NK-92 (cell line): ENCODE measurements around the gene SSC4D.
"Not testable (repeated sequence)": the region's sequence is repeated elsewhere in the genome, so short reads cannot be mapped to it uniquely, and the experiment has no call there.

ENCODE experiments used
- DNase-seq: peaks from one replicate; lab custom pipeline; 2025; ENCODE audit not compliant: unreplicated experiment; lab: John Stamatoyannopoulos, UW

The SSC4D gene

DNA sequence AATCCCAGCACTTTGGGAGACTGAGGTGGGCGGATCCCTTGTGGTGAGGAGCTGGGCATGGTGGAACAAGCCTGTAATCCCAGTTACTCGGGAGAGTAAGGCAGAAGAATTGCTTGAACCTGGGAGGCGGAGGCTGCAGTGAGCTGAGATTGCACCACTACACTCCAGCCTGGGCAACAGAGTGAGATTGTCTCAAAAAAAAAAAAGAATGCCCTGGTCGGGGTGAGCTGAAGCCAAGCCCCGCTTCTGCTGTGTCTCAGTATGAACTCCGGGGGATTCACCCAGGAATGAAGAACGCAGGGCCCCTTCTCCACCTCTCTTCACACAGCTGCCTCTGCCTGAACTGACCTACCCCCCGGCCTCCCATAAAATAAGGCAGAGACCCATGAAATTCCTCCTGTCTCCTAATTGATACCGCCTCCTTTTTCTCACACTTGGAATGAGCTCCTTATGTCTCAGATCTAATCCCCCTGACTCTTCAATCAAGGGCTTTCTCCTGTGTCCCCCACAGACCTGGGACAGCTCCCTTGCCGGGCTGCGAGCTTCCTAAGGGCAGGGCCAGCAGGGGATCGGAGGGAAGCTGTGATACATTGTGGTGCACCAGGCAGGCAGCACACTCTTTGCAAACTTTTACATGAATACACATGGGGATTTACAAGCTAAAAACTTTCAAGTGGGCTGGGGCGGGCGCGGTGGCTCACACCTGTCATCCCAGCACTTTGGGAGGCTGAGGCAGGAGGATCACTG, 14.3 kb upstream of the SSC4D start:
- no peak for DNase-seq

DNA sequence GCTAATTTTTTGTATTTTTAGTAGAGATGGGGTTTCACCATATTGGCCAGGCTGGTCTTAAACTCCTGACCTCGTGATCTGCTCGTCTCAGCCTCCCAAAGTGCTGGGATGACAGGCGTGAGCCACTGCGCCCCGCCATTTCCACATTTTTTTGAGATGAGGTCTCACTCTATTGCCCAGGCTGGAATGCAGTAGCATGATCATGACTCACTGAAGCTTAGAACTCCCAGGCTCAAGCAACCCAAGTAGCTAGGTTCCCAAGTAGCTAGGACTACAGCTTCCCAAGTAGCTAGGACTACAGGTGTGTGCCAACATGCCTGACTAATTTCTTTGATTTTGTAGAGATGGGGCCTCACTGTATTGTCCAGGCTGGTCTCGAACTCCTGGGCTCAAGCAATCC, 11.6 kb upstream of the SSC4D start:
- DNase-seq: not testable (repeated sequence)

GRCh38 chr7:76417654-76418310, 8.3 kb upstream of the SSC4D start:
- DNase-seq: not testable (repeated sequence)

DNA sequence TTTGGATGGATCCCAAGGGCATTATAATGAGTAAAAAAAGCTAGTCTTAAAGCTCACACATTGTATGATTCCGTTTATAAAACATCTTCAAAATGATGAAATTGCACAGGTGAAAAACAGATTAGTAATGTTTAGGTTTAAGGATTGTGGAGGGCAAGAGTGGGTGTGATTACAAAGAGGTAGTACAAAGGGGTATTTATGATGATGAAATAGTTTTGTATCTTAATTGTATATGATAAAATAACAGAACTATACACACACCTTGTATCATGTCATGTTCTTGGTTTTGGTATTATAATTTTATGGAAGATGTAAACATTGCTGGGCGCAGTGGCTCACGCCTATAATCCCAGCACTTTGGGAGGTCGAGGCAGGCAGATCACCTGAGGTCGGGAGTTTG, 2.8 kb upstream of the SSC4D start:
- DNase-seq: no peak

DNA sequence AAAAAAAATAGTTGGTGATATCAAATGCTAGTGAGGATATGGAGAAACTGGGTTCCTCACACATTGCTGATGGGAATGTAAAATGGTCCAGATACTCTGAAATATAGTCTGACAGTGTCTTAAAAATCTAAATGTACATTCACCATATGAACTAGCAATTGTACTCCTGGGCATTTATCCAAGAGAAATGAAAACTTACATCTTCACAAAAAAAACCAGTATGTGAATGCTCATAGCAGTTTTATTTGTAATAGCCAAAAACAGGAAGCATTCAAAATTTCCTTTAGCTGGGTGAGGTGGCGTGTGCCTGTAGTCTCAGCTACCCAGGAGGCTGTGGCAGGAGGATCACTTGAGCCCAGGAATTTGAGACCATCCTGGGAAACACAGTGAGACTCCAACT, 2.1 kb upstream of the SSC4D start:
- DNase-seq: no peak

DNA sequence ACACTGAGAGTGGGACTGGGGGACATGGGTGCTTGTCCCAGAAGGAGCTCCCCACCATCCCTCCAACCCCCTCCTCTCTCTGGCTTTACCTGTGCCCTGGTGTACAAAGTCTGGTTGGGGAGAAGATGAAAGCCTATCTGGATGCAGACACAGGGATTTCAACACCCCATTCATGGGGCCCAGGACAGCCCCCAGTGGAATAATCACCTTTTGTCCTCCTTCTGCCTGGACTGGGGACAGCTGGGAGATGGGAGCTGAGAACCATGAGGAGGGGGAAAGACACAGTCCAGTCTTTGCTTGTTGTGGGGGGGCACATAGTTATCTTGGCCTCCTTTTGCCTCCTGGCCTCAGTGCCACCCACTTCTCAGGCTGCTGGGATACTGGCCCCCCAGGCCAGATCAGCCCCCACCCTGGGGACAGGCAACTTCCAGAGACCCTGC, 1.4 kb downstream of the SSC4D start:
- DNase-seq: no peak

DNA sequence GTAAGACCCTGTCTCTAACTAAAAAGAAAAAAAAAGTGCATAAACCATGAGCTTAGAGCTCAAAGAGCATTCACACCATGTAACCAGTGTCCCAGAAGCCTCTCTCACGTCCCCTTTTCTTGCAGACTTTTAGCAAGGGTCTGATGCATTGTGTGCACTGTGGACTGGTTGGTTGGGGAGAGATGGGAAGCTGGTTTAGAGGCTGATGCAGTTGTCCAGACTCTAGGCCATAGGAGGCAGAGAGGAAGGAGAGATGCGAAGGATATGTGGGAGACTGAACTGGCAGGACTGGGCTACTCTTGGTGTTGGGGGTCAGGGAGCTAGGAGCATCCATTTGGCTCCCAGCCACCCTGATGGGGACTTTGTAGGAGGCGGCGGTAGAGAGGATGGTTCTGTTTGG, 1.8 kb downstream of the SSC4D start:
- no peak for DNase-seq

DNA sequence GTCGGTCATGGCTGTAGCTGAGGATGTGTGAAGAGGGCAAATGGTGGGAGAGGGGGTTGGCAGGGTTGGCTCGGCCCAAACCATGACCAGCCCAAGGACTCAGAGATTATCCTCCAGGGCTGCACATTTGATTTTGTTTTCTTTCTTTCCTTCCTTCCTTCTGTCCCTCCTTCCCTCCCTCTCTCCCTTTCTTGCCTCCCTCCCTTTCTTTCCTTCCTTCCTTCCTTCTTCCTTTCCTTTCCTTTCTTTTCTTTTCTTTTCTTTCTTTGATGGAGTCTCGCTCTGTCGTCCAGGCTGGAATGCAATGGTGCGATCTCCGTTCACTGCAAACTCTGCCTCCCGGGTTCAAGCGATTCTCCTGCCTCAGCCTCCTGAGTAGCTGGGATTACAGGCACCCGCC, 3.8 kb downstream of the SSC4D start:
- no peak for DNase-seq

DNA sequence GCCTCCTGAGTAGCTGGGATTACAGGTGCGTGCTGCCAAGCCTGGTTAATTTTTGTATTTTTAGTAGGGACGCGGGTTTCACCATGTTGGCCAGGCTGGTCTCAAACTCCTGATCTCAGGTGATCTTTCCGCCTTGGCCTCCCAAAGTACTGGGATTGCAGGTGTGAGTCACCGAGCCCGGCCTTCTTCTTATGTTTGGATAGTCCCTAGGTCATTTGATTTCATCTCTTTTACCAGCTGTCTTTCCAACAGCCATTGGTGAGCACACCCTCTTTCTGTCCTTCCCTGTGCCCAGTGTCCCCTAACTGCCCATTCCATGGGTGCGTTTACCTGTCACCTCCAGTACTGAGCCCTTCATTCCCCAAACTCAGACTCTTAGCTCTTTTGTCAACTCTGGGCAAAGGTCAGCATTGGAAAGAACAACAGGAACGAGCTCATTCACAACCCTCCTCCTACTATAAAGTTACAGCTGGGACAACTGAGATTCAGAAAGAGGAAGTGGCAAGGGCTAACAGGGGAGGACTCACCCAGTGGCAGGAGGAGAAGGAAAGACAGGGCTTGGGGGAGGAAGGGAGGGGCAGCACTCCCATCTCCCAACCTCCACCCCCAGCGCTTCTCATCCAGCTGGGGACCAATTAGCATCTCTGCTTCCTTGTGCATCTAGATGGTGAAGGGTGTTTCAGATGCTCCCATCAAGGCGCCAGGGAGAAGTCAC, 5.6 kb downstream of the SSC4D start:
- DNase-seq: no peak

DNA sequence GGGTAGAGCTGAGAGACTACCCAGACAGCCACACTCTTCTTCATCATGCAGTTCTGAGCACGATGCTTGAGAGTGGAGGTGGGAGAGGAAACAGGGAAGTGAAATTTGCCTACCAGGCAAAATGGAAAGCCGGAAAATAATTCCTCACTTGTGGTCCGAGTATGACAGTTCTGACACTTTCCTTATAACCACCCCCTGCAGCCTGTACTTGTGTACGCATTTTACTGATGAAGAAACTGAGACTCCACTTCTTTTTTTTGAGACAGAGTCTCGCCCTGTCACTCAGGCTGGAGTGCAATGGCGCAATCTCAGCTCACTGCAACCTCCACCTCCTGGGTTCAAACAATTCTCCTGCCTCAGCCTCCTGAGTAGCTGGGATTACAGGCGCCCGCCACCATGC, 6.4 kb downstream of the SSC4D start:
- not testable (repeated sequence) for DNase-seq

- no peak for DNase-seq
Observed at GRCh38 chr7:76400248-76400647, 9.2 kb downstream of the SSC4D start.

GRCh38 chr7:76397409-76398183, 11.9 kb downstream of the SSC4D start:
- no peak for DNase-seq

DNA sequence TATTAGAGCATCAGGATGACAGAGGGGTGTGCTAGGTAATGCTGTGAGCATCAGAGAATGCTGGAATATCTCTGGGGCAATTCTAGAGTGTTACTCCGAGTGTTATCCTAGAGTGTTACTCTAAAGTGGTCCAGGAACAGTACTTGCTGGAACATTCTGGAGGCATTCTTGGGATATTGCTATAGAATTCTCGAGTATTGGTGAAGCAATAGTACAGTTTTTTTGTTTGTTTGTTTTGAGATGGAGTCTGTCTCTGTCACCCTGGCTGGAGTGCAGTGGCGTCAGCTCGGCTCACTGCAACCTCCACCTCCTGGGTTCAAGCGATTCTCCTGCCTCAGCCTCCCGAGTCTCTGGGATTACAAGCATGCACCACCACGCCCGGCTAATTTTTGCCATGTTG, 12.6 kb downstream of the SSC4D start:
- DNase-seq: no peak

DNA sequence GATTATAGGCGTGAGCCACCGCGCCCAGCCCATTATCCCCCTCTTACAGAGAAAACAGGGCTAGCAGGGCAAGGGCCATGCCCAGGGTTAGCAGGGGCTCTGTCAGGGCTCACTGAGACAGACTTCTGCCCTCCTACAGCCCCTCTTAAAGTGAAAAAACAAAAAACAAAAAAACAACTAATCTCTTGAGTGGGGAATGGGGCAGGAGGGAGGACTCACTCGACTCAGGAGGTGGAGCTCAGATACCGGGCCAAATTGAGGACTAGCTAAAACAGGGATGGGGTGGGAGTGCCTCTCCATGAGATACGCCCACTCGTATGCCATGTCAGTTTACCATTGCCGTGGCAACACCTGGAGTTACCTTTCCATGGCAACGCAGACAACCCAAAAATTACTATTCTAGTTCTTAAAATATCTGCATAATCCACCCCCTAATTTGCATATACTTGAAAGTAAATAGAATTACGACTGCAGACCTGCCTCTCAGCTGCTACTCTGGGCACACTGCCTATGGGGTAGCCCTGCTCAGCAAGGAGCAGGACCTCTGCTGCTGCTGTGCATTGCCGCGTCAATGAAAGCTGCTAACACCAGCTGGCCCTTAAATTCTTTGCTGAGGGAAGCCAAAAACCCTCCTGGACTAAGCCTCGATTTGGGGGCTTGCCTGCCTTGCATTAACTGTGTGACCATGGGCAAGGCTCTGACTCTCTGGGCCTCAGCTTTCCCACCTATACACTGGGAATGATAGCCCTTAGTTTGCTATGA, 13.4 kb downstream of the SSC4D start:
- no peak for DNase-seq

GRCh38 chr7:76395605-76395964, 13.9 kb downstream of the SSC4D start:
- not testable (repeated sequence) for DNase-seq

- no peak for DNase-seq
Observed at GRCh38 chr7:76394957-76395356, 14.5 kb downstream of the SSC4D start.

DNA sequence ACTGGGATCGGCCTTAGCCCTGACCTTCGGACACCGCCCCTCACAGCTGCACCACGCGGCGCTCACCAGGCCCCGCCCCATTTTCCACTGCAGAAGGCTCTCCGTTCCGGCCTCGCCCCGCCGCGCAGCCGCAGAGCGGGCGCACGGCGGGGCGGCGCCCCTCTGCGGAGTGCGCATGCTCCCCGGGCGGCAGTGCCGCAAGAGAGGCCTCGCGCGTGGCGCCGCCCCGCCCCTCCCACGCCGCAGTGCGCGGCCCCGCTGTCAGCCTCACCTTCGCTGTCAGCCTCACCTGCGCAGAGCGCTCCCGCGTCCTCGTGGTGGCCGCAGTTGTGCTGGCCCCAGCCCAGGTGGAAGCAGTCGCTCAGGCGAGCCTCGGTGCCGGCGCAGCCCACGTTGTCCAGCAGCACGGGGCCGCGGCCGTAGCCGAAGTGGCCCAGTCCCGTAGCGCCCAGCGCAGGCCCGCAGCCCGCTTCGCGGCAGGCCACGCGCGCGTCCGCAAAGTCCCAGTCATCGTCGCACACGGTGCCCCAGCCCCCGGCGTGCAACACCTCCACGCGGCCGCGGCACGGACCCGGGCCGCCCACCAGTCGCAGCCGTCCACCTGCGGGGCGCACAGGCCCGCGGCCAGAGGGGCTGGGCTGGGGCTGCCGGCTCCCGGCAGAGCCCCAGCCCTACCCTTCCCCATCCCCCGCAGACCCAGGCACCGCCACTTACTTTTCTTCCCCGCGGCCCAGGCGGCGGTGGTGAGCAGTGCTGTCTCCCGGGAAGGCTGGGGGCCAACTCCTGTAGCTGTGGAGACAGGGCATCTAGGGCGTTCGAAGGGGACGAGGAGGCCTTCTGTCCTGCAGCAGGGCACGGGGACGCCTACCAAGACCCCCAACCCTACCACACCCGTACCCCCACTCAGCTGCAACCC, 16.1 kb downstream of the SSC4D start:
- peak; percentile 53 for DNase-seq

DNA sequence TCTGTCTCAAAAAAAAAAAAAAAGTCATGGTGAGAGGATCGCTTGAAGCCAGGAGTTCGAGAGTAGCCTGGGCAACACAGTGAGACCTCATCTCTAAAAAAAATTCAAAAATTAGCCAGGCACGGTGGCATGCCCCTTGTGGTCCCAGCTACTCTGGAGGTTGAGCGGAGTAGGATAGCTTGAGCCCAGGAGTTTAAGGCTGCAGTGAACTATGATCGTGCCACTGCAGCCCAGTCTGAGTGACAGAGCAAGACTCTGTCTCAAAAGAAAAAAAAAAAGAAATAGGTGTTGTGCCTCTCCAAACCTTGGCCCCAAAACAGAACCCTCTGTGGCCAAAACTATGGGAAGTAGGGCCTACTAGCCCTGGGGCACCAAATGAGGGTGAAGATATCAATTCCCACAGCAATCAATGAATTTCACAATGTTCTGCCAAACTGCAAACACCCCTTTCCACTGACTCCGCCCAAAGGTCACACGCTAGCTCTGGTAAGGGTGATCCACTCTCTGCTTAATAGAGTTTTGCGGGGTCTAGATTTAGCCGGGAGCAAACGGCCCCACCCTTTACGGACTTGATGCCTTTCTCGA, 16.9 kb downstream of the SSC4D start:
- DNase-seq: no peak

- DNase-seq: no peak
Observed at GRCh38 chr7:76390092-76390491, 19.4 kb downstream of the SSC4D start.
